T-helper 1 cell treated with Interleukin-12 subunit alpha and Interleukin-12 subunit beta and Interleukin-4 antibody, amounts not matched to agents 30 ng/mL and 1 ng/mL, for 36 hours (primary cell): ENCODE results near the gene KCNQ5. TPM values are rescaled to one million over a fixed set of nuclear protein-coding genes. Genes with fewer than 3 reads are reported as not detected.

Experiments
- intact Hi-C: fragments of 100-400 bp; cut with micrococcal nuclease; formaldehyde crosslinking; loops from one replicate; pipeline ENCODE4 v1.15.1; 2024
- total RNA-seq: library from RNA; stranded (reverse); gene quantifications from 2 replicates; pipeline ENCODE4 v1.2.3, GENCODE V29; 2022

KCNQ5 gene
- total RNA-seq, 1 donor from 2014 or later: 4.1 TPM

DNA sequence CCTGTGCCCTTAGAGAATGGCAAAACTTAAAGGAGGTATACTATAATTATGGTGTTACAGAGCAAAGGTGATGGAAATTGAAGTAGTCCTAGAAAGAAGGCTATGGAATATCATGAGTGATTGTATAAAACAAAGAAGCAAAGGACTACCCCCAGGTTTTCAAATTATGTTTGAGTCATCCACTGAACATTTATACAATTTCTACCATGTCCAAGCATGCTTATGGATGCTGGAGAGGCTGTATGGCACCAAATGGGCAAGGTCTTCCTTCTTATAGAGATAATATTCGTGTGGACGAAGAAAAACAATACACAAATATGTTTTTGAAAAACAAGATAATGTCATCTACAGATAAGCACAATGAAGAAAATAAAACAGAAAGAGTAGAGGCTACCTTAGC lies 425.9 kb downstream of the KCNQ5 start:
- intact Hi-C loops: no loop called here

DNA sequence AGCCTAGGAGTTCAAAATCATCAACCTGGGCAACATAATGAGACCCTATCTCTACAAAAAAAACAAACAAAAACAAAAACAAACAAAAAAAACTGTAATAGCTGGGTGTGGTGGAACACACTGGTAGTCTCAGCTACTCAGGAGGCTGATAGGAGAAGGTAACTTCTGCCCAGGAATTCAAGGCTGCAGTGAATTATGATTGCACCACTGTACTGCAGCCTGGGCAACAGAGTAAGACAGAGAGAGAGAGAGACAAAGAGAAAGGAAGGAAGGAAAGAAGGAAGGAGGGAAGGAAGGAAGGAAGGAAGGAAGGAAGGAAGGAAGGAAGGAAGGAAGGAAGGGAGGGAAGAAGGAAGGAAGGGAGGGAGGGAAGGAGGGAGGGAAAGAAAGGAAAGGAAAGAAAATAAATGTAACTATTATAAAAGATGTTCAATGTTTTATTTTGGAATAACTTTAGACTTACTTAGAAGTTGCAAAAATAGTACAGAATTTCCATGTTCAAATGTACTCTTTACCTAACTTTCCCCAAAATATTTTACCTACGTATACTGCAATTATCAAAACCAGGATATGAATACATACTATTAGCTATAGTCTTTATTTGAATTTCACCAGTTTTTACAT lies 428.2 kb downstream of the KCNQ5 start:
- intact Hi-C loops: no loop called here

GRCh38 chr6:73050706-73051105 lies 428.8 kb downstream of the KCNQ5 start:
- intact Hi-C loops: no loop called here

DNA sequence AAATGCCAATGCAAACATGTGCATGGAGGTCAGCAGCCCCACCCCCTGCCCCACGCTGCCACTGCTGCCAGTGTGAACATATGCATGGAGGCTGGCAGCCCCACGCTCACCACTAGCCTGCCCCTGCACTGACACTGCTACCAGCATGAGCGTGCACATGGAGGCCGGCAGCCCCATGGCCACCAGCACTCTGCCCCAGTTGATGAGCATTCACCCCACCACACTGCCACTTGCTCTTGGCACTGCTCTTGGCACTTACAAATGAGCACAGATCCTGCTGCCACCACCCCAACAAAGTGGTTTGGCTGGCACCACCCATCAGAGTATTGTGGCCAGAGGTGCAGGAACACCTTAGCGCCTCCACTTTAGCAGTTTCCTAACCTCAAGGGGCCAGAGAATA lies 429.3 kb downstream of the KCNQ5 start:
- intact Hi-C loops: no loop called here

- intact Hi-C loops: no loop called here
Observed at GRCh38 chr6:73054958-73055357, 433.1 kb downstream of the KCNQ5 start.

- intact Hi-C loops: no loop called here
Observed at GRCh38 chr6:73058736-73059135, 436.9 kb downstream of the KCNQ5 start.

- intact Hi-C loops: no loop called here
Observed at GRCh38 chr6:73062130-73062529, 440.3 kb downstream of the KCNQ5 start.

- intact Hi-C loops: no loop called here
Observed at GRCh38 chr6:73062837-73063236, 441.0 kb downstream of the KCNQ5 start.

DNA sequence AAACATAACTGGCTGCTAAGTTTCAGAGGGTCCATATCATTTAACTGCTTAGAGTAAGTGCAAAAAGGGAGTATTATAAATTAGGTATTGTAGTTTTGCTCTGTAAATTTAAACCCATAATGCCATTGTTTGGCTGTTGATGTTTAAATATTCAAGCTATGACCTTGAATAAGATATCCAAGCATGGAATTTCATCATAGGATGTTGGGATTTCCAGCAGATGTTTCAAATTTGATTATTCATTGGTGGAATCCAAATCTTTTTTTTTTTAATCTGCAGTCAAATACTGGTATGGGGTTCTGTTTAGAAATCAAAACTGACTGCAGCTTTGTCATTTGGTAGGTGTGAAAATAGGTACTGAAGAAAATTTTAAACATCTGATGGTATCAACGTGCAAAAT lies 442.4 kb downstream of the KCNQ5 start:
- intact Hi-C loops: no loop called here

GRCh38 chr6:73073238-73073637 lies 451.4 kb downstream of the KCNQ5 start:
- intact Hi-C loops: no loop called here

DNA sequence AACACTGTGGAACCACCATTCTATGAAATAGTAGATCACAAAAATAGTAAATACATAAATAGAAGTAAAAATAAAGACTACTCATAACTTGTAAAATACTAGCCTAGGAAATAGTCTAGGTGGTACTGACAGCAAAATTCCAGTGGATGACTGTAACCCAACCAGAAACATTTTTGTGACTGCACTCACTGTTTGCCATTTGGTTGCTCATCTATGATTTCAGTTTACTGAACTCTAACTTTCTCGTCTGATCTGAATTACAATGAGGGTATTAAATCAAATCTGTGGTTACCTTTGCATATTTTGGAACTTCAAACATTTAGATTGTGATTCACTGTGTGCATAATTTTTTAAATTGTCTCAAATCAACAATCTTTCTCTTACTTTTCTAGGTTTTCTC lies 452.3 kb downstream of the KCNQ5 start:
- intact Hi-C loops: no loop called here

DNA sequence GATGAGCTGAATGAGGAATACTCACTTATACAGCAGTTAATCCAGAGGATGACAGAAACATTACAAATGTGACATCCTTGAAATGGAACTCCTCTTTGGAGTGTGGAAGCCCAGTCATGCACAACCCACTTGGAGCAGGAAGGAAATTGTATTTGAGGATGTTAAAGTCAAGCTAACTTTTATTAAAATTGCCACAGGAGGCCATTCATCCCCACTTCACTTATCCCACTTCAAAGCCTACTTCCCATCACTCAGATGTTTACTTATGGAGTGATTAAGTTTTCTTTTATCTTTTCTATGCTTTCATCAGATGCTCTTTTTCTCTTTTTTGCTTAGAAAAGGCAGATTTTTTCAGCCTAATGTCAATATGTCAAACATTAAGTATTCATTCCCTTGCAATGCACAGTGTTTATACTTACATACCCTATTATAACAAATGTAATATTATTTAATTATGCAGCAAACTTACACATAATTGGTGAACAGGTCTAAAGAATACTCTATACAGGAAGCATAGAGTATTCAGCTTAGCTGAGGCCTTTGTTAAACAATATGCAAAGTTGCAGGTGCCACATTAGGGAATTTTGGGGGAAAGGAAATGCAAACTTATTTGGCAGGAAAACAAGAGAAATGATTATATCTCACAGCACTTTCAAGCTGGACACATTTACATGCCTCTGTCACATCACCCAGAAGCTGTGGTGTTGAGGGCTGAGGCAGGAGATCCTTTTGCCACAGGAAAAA lies 454.5 kb downstream of the KCNQ5 start:
- intact Hi-C loops: no loop called here

GRCh38 chr6:73078333-73078862 lies 456.5 kb downstream of the KCNQ5 start:
- intact Hi-C loops: no loop called here

DNA sequence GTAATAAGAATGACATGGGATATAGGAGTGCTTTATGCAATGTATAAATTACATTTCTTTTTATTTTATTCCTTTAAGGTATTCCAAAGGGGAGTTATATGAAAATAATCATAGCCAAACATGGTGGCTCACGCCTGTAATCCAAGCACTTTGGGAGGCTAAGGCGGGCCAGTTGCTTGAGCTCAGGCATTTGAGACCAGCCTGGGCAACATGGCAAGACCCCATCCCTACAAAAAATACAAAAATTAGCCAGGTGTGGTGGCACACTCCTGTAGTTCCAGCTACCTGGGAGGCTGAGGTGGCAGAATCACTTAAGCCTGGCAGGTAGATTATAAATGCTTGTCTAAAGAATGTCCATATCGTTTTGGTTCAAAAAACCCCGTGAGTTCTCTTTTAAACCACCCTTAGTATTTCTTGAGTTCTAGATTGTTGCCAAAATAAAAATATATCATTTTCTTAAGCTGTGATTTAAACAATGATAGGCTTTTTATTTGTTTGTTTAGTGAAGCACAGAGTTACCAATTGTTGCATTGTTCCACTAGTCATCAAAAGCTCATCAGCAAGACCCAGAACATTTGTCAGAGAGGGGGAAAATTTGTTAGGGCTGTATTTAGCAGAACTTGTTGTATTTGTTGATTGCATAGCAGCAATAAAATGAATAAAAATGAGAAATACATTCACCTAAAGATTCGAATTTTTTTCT lies 457.2 kb downstream of the KCNQ5 start:
- intact Hi-C loops: no loop called here

DNA sequence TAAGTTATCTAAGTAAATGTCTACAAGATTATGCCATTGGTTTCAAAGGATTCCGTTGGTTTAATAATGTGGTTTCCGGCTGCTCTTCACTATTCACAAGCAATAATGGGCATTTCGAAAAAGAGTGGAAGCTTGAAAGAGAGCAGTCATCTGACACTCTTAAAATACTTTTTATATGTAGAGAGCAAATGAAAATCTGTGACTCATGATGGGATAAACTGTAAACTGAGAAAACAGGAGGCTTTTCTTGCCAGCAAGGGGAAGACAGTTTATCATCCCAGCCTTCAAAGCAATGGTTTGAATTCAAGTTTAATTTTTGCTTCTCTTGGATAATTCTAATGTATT lies 457.7 kb downstream of the KCNQ5 start:
- intact Hi-C loops: no loop called here

GRCh38 chr6:73079978-73080377 lies 458.1 kb downstream of the KCNQ5 start:
- intact Hi-C loops: no loop called here

DNA sequence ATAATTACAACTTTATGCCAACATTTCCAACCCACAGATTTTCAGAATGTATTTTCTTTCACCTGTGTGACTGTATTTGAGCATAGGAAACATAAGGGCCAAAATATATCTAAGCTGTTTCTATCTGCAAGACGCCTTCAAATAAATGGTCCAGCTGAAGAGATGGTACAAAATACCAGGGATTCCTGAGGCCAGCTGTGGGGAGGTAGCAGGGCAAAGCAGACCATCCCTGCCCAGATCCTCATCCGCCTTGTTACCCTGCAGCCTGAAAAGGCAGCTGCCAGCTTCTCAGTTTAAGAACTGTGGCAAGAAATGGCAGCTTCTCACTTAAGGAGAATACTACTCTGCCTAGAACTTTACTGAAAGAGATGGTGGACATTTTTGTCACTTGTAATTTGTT lies 460.1 kb downstream of the KCNQ5 start:
- intact Hi-C loops: no loop called here

GRCh38 chr6:73083886-73084285 lies 462.0 kb downstream of the KCNQ5 start:
- intact Hi-C loops: no loop called here

DNA sequence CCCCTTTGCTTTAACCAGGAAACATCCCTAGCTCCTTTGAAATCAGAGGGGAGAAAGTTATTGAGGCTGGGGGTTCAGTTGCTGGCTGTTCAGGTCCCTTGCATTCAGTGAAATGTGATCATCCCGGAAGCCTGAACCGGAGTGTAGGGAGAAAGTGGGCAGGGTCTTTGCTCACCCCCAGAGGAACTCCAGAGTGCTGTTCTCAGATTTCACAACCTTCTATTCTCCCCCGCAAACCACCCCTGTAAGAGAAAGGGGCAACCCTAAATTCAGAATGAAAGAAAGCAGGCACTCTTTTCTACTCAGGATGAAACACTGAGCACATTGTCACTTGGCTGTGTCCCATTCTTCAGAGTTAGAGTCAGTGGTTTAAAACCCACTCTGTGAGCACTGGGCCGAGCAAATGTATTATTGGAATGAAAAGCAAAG lies 463.6 kb downstream of the KCNQ5 start:
- intact Hi-C loops: no loop called here

DNA sequence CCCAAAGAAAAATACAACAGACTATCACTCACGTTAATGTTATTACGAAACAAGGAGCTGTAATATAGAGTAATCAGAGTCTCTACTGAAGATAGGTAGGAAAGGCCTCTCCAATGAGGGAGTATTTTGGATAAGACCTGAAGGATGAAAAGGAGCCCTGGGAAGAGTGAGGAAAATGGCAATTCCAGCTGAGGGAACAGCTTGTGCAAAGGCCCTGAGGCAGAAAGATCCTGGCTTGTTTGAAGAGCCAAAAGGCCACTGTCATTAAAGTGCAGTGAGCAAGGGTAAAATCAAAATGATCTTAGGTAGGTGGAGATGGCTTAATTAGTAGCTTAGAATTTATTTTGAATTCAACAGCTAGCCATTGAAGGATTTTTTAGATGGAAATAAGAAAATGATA lies 464.9 kb downstream of the KCNQ5 start:
- intact Hi-C loops: no loop called here

DNA sequence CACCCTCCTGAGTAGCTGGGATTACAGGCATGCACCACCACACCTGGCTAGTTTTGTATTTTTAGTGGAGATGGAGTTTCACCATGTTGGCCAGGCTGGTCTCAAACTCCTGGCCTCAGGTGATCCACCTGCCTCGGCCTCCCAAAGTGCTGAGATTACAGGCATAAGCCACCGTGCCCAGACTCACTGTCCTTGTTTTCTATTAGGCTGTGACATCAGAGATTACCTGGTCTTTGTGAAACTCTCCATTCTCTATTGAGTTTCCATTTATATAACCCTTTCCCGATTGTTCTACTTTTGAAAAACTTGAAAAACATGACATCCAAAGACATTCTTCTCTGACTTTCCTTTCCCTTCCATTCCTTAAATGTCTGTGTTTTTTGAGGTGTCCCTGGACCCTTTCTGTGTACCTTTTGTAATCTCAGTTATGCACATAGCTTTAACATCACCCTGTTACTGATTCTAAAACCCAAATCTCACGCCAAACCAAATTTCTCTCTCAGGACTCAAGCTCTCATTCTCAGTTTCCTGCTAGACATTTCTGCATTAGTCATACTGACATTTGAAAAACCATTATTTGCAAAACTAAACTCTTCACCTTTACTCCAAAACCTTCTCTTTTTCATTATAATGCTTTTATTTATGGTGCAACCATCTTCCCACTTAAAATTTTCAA lies 466.4 kb downstream of the KCNQ5 start:
- intact Hi-C loops: no loop called here

DNA sequence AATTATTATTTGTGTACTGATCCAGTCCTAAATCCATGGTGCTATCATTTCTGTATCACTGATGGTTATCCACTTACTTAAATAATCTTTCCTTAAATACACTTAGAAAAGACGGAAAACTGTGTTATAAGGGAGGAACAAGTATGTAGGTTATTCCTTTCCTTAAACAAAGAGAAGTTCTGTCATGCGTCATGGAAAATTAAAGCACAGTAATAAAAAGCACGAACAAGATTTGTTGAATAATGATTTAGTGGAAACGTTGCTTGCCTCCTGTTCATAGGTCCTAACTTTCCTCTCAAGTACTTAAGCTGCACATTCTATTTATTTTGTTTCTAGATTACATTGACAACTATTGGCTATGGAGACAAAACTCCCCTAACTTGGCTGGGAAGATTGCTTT lies 483.1 kb downstream of the KCNQ5 start:
- intact Hi-C loops: no loop called here
